ENCODE data around the gene KCNQ2.
A peak's percentile ranks its signal among the peaks of the same experiment; 100 is the strongest.

Gene KCNQ2

DNA sequence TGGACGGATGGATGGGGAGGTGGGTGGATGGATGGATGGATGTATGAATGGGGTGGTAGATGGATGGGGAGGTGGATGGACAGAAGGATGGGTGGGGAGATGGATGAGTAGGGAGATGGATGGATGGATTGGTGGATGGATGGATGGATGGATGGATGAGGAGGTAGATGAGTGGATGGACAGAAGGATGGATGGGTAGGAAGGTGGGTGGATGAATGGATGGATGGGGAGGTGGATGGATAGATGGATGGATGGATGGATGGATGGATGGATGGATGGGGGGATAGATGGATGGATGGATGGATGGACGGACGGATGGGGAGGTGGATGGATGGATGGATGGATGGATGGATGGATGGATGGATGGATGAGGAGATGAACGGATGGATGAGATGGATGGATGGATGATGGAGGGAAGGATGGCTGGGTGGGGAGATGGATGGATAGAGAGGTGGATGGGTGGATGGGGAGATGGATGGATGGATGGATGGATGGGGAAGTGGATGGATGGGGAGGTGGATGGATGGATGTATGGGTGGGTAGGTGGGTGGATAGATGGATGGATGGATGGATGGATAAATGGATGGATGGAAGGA is 19.3 kb upstream of the KCNQ2 start:
- no peak overlapping the region for H3K27ac ChIP-seq
- TF ChIP-seq, protein P1, sequence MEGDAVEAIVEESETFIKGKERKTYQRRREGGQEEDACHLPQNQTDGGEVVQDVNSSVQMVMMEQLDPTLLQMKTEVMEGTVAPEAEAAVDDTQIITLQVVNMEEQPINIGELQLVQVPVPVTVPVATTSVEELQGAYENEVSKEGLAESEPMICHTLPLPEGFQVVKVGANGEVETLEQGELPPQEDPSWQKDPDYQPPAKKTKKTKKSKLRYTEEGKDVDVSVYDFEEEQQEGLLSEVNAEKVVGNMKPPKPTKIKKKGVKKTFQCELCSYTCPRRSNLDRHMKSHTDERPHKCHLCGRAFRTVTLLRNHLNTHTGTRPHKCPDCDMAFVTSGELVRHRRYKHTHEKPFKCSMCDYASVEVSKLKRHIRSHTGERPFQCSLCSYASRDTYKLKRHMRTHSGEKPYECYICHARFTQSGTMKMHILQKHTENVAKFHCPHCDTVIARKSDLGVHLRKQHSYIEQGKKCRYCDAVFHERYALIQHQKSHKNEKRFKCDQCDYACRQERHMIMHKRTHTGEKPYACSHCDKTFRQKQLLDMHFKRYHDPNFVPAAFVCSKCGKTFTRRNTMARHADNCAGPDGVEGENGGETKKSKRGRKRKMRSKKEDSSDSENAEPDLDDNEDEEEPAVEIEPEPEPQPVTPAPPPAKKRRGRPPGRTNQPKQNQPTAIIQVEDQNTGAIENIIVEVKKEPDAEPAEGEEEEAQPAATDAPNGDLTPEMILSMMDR (conservative IDR thresholded peaks at IDR 0.05), result no peak
- TF ChIP-seq ZFX (IDR thresholded peaks at IDR 0.05), result no peak

DNA sequence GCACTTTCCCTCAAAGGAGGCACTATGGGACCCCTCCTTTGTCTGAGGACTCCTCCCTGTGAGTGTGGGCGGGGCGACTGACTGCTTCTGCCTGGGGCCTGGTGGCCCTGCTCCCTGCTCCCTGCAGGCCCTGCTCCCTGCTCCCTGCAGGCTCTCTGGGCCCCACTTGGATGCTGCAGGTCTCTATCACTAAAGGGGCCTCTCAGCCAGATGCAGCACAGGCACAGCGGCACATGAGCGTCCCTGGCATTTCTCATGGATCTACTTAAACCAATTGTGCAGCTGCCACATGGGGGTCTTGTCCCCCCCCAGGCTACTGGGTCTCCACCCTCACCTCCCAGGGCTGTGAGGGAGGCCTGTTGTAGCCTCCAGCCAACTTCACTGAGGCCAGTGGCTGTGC is 18.6 kb upstream of the KCNQ2 start:
- no peak overlapping the region for H3K27ac ChIP-seq
- no peak for TF ChIP-seq ZFX (IDR thresholded peaks at IDR 0.05)
- TF ChIP-seq, protein P1 (conservative IDR thresholded peaks at IDR 0.05), result no peak

DNA sequence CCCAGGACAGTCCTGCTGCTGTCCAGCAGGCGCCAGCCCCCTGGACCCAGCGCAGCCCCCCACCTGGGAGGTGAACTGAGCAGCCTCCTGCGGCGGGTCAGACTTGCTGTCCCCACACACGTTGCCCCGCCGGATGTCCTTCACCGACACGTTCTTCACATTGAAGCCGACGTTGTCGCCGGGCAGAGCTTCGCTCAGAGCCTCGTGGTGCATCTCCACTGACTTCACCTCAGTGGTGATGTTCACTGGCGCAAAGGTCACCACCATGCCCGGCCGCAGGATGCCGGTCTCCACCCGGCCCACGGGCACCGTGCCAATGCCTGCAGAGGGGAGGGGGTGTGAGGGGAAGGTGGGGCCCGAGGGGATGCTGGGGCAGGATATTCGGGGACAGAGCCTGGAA is 18.0 kb upstream of the KCNQ2 start:
- no peak overlapping the region for H3K27ac ChIP-seq
- no peak for TF ChIP-seq ZFX (IDR thresholded peaks at IDR 0.05)
- TF ChIP-seq, protein P1 (conservative IDR thresholded peaks at IDR 0.05), result no peak

DNA sequence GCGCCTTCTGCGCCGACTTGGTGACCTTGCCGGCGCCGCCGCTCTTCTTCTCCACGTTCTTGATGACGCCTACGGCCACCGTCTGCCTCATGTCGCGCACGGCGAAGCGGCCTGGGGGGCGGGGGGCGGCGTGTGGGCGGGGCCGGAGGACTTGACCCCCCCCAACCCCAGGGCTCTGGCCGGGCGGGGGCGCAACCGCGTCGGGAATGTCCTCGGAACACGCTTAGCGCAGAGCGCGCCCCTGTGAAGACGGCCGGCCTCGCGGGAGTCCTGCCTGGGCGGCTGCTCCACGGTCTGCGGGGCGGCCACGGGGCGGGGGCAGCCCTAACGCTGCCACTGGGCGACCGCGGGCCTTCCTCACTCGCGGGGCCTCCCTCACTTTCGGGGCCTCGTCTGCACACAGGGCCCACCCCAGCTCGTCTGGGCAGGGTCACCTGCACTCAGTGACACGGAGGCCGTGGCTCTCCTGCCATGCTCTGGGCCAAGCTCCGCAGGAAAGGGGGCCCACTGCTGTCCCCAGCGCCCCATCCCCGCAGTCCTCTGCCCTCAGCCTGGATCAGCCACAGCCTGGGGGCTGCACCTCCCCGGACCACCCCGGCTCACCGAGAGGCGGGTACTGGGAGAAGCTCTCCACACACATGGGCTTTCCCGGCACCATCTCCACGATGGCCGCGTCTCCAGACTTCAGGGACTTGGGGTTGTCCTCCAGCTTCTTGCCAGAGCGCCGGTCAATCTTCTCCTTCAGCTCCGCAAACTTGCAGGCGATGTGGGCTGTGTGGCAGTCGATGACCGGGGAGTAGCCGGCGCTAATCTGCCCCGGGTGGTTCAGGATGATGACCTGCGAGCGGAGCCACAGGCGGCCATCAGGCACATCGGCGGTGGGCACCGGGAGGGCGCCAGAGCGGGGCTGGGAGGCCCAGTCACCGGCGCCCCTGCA is 16.1 kb upstream of the KCNQ2 start:
- TF ChIP-seq, protein P1 (conservative IDR thresholded peaks at IDR 0.05), result no peak
- no peak for TF ChIP-seq ZFX (IDR thresholded peaks at IDR 0.05)
- no peak overlapping the region for H3K27ac ChIP-seq

DNA sequence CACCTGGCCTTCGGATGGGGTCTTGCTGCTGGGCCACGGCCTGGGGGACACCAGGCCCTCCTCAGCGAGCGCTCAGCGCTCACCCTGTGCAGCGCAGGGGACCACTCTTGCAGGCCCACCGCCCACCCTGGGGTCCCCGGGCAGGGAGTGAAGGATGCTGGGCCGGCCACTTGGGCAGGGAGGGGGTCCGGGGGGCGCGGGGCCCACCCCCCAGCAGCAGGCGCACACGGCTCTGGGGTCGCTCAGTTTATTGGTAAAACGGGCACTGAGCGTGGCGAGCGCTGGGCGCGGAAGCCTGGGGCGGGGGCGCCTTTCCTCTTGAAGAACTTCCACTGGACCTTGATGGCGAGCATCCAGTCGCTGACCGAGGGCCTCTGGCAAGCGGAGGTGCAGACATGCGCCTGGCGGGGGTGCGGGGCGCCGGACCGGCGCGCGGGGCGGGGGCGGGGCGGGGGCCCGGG is 15.4 kb upstream of the KCNQ2 start:
- TF ChIP-seq, protein P1 (conservative IDR thresholded peaks at IDR 0.05), result no peak
- no peak for TF ChIP-seq ZFX (IDR thresholded peaks at IDR 0.05)
- no peak overlapping the region for H3K27ac ChIP-seq

DNA sequence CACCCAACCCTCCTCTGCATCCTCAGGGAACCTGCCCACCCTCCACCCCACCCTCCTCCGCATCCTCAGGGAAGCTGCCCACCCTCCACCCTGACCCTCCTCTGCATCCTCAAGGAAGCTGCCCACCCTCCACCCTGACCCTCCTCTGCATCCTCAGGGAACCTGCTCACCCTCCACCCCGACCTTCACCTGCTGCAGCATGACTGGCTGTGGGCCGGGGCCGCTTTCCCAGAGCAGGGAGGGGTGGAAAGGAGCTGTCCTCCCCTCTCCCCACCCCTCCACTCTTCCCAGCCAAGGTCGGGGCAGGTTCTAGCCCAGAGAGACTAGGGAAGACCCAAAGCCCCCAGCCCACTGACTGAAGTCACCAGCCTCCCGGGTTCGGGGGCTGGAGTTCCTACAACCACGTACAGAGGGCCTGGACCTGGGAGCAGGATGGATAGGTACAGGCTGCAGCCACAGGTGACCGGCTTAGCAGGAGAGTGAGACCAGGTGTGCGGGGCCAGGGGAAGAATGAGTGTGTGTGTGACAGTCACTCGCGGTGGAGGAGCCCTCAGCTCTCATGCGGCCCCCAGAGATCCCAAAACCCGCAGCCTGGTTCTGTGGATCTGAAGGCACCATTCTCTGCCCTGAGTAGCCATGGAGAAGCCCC is 14.8 kb upstream of the KCNQ2 start:
- TF ChIP-seq ZFX (IDR thresholded peaks at IDR 0.05), result no peak
- H3K27ac ChIP-seq, result no peak overlapping the region

DNA sequence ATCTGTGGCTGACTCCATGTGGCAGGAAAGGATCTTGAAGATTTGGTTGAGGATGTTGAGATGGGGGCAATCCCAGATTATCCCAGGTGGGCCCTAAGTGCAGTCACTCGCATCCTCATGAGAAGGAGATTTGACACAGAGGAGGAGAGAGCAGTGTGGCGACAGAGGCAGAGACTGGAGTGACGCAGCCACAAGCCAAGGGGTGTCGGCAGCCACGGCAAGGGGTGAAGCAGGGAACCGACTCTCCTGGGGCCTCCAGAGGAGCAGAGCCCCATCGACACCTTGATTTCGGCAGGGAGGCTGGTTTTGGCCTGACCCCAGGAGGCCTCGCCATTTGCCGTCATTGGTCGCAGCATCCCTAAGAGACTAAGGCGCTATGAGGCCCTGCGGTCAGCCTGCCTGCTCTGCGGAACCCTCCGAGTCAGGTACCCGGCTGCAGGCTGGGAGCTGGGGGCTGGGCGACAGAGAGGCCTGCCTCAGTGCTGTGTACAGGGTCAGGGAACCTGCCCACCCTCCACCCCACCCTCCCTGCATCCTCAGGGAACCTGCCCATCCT is 13.9 kb upstream of the KCNQ2 start:
- no peak for TF ChIP-seq ZFX (IDR thresholded peaks at IDR 0.05)
- TF ChIP-seq, protein P1 (conservative IDR thresholded peaks at IDR 0.05), result no peak
- H3K27ac ChIP-seq, result 0 out of 2 replicates have a peak overlapping the region, but pooled peaks have one; percentile 18
